Thyroid gland (tissue), 4 donors: ENCODE data around the gene RARB. TPM values are rescaled to one million over a fixed set of nuclear protein-coding genes. Genes with fewer than 3 reads are reported as not detected.

Experiments
- DNase-seq, 2 donors: peaks; one replicate each; pipeline ENCODE4 v3.0.0-alpha.2; 2019
- H3K27ac ChIP-seq, 3 donors: fragments of 200-600 bp; sonication (generic); 1 replicate in 2 of 3; 2 replicates in 1 of 3; pipeline ENCODE4 v1.5.1; 2016 to 2019; ENCODE audit warnings: mild to moderate bottlenecking in 1 of 3, moderate library complexity in 1 of 3
- H3K27me3 ChIP-seq: fragments of 200-600 bp; sonication (generic); one replicate; pipeline ENCODE4 v1.5.1; 2019
- H3K36me3 ChIP-seq, 2 donors: fragments of 200-600 bp; sonication (generic); one replicate each; pipeline ENCODE4 v1.5.1; 2016 to 2019
- H3K4me1 ChIP-seq, 2 donors: fragments of 200-600 bp; sonication (generic); one replicate each; pipeline ENCODE4 v1.5.1; 2017 to 2019
- H3K4me3 ChIP-seq, 3 donors: fragments of 200-600 bp; sonication (generic); replicated peaks in 1 of 3; 1 replicate in 2 of 3; 2 replicates in 1 of 3; pipeline ENCODE4 v1.5.1; 2016; ENCODE audit warnings: mild to moderate bottlenecking in 1 of 3
- H3K9me3 ChIP-seq: fragments of 200-600 bp; sonication (generic); one replicate; pipeline ENCODE4 v1.5.1; 2017
- CTCF ChIP-seq, 6 experiments: fragments of 200-600 bp in 3 of 6; fragments of 450-650 bp in 3 of 6; sonication (generic) in 3 of 6; IDR thresholded peaks; one replicate each; pipeline ENCODE4 v1.5.1; 2016 to 2019; ENCODE audit warnings: antibody characterized with exemption in 6 of 6, mild to moderate bottlenecking in 2 of 6, inconsistent platforms in 1 of 6, moderate library complexity in 1 of 6
- POLR2A ChIP-seq, 2 donors: fragments of 450-650 bp; IDR thresholded peaks; one replicate each; pipeline ENCODE4 v1.6.1; 2017; ENCODE audit warnings: antibody characterized with exemption in 2 of 2, mild to moderate bottlenecking in 2 of 2, moderate library complexity in 1 of 2
- WGBS, 2 donors: methylation state at CpG; one replicate each; pipeline ENCODE4 v1.1.5; 2017; 5-methylcytosine and 5-hydroxymethylcytosine counted together
- intact Hi-C: fragments of 100-400 bp; cut with DNase I; formaldehyde crosslinking; loops from one replicate; pipeline ENCODE4 v1.15.1; 2023
- total RNA-seq, 4 donors: library from RNA; depleted of rRNA; stranded (reverse); fragments of >200 nt; gene quantifications; one replicate each; pipeline ENCODE4 v1.2.3, GENCODE V29; 2016

Gene RARB
- total RNA-seq, 4 donors from 2014 or later, result 13.6 to 31.5 (median 20.5) TPM

DNA sequence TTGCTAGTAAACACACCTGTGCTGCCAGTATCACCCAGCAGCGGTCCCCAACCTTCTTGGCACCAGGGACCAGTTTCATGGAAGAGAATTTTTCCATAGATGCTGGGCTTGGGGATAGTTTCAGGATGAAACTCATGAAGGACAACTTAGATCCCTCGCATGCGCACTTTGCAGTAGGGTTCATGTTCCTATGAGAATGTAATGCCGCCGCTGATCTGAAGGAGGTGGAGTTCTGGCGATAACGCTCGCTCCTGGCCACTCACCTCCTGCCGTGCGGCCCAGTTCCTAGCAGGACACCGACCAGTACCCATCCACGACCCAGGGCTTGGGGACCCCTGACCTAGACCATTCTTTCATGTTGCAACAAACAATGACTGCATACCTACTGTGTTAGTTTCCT is 146.9 kb downstream of the RARB start:
- Histone ChIP-seq H3K36me3 (peaks cover 0 to 3% of the 10 kb centered on the region in 2 donors), H3K27ac (no peak overlapping the region), H3K4me3 (no peak overlapping the region), H3K27me3 (no peaks in the 10 kb centered on the region), H3K4me1 (peaks cover 8 to 14% of the 10 kb centered on the region in 2 donors), H3K9me3 (no peaks in the 10 kb centered on the region)
- no peak for TF ChIP-seq CTCF (IDR thresholded peaks at IDR 0.05)
- TF ChIP-seq POLR2A (IDR thresholded peaks at IDR 0.05), result no peak
- DNase-seq, result no peak
- intact Hi-C loops, result no loop called here
- 95 to 97% methylated on average over 10 to 12 of the region's 12 CpGs for WGBS, 2 donors

- intact Hi-C loops, result no loop called here
- Histone ChIP-seq H3K27me3 (no peaks in the 10 kb centered on the region), H3K27ac (no peak overlapping the region), H3K36me3 (peaks cover 0 to 5% of the 10 kb centered on the region in 2 donors), H3K4me1 (peaks cover 8 to 14% of the 10 kb centered on the region in 2 donors), H3K4me3 (no peak overlapping the region), H3K9me3 (no peaks in the 10 kb centered on the region)
- DNase-seq, result no peak
- TF ChIP-seq CTCF (IDR thresholded peaks at IDR 0.05), result no peak
- 88% methylated on average over 4 of the region's 4 CpGs for WGBS, 2 donors
Measured at GRCh38 chr3:25576146-25576545, 148.1 kb downstream of the RARB start.

- Histone ChIP-seq H3K4me3 (no peak overlapping the region), H3K27me3 (no peaks in the 10 kb centered on the region), H3K36me3 (peaks cover 0 to 5% of the 10 kb centered on the region in 2 donors), H3K4me1 (peaks cover 8 to 14% of the 10 kb centered on the region in 2 donors), H3K27ac (no peak overlapping the region), H3K9me3 (no peaks in the 10 kb centered on the region)
- no peak for DNase-seq
- no peak for TF ChIP-seq CTCF (IDR thresholded peaks at IDR 0.05)
- no peak for TF ChIP-seq POLR2A (IDR thresholded peaks at IDR 0.05)
- intact Hi-C loops, result no loop called here
- WGBS, 2 donors, result 78 to 98% methylated on average over 15 of the region's 15 CpGs
Measured at GRCh38 chr3:25576831-25577454, 148.9 kb downstream of the RARB start.

DNA sequence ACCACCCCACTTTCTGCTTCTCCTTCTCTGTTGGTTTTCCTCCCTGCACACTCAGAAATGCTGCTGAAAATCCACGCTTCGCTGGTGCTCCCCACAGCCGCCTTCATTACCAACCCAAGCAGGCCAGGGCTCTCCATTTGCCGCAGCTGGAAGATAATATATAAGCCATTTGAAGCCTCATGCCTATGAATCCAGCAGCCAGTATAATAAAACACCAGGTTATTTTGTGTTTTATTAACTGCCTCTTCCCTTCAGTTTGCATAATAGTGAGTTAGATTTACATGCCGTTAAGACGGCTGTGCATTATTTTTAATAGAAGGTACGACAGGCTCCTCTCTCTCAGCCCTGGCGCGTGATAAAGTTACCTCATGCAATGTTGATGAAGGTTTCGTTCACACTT is 150.0 kb downstream of the RARB start:
- intact Hi-C loops, result no loop called here
- H3K4me1 ChIP-seq, result peaks cover 7 to 10% of the 10 kb centered on the region in 2 donors

More for the DNA sequence above, 150.0 kb downstream of the RARB start:
- 98% methylated on average over 10 of the region's 10 CpGs for WGBS, 2 donors
- no peak overlapping the region for H3K27ac ChIP-seq
- no peak for DNase-seq
- no peak overlapping the region for H3K4me3 ChIP-seq
- TF ChIP-seq CTCF (IDR thresholded peaks at IDR 0.05) (no peak), POLR2A (IDR thresholded peaks at IDR 0.05) (no peak)
- no peaks in the 10 kb centered on the region for H3K27me3 ChIP-seq
- no peaks in the 10 kb centered on the region for H3K9me3 ChIP-seq
- peaks cover 0 to 5% of the 10 kb centered on the region in 2 donors for H3K36me3 ChIP-seq
